ENCODE measurements around the gene GFOD1. TPM values are rescaled to one million over a fixed set of nuclear protein-coding genes. Genes with fewer than 3 reads are reported as not detected.

Gene GFOD1
- total RNA-seq, 1 experiment from 2014 or later: 6.1 TPM

DNA sequence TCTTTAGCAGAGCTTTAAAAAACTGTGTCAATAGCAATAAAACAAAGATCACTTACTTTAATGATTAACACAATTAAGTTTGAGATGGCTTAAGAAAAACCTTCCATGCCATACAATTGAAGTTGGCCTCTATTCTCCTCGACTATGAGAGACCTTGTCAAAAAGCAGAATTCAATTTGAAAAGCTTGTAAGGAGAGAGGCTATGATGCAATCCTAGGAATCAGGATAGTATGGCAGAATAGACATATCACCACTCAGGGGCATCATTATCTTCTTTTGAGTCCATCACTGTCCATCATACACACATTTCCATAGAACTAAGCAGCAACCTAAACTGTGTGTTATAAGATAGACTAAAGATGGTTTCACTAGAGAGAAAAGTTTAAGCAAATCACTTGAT, 176.2 kb downstream of the GFOD1 start:
- Mint-ChIP-seq H3K4me3 (no peak overlapping the region), H3K9me3 (no peaks in the 10 kb centered on the region), H3K27ac (no peak overlapping the region), H3K4me1 (no peaks in the 10 kb centered on the region), H3K27me3 (ENCODE audit: low read depth) (no peaks in the 10 kb centered on the region), H3K36me3 (ENCODE audit: insufficient read depth in 1 of 3, low read depth in 3 of 3) (peaks cover 9 to 65% (median 38%) of the 10 kb centered on the region in 3 experiments; a peak in 6 of 7 replicates)
- no peak overlapping the region for H2BK5ac ChIP-seq (ENCODE audit: insufficient read length, low read length)
- no peak overlapping the region for H3K9ac ChIP-seq (ENCODE audit: extremely low read depth, insufficient read length, low read length)
- no peak overlapping the region for H3K23ac ChIP-seq (ENCODE audit: insufficient read length, low read depth, low read length)
- H4K5ac ChIP-seq (ENCODE audit: insufficient read length, low read depth, low read length): no peak overlapping the region
- H3K79me1 ChIP-seq (ENCODE audit: insufficient read depth, low read depth, low read length, poor library complexity, severe bottlenecking): no peaks in the 10 kb centered on the region
- H3T11ph ChIP-seq (ENCODE audit: low read length): no peak overlapping the region
- H3K79me2 ChIP-seq (ENCODE audit: insufficient read depth, low read length): no peaks in the 10 kb centered on the region
- H2BK15ac ChIP-seq (ENCODE audit: low read depth, low read length): no peak overlapping the region
- H2BK20ac ChIP-seq (ENCODE audit: low read depth, low read length, poor library complexity, severe bottlenecking): no peak overlapping the region
- no peaks in the 10 kb centered on the region for H4K20me1 ChIP-seq (ENCODE audit: control insufficient read depth, insufficient read depth, insufficient read length)
- no peaks in the 10 kb centered on the region for H3K9me3 ChIP-seq (ENCODE audit: control insufficient read depth, low read depth, low read length)
- no CpG with 5 or more reads among the region's 1 CpG for WGBS (ENCODE audit: extremely low coverage, insufficient read length, low lambda C conversion rate)
- H3K23me2 ChIP-seq (ENCODE audit: insufficient read length, low read depth, low read length, poor library complexity, severe bottlenecking): no peaks in the 10 kb centered on the region
- no peak overlapping the region for H4K91ac ChIP-seq (ENCODE audit: insufficient read length, low read depth, low read length)
- H3K4ac ChIP-seq (ENCODE audit: low read depth, low read length): no peak overlapping the region
- H2AFZ ChIP-seq (ENCODE audit: low read length): no peak overlapping the region
- H3K18ac ChIP-seq (ENCODE audit: insufficient read length, low read depth, low read length): no peak overlapping the region
- DNase-seq: no peak
- no peaks in the 10 kb centered on the region for H3K4me1 ChIP-seq (ENCODE audit: insufficient read depth, low read length)
- TF ChIP-seq, protein P1, sequence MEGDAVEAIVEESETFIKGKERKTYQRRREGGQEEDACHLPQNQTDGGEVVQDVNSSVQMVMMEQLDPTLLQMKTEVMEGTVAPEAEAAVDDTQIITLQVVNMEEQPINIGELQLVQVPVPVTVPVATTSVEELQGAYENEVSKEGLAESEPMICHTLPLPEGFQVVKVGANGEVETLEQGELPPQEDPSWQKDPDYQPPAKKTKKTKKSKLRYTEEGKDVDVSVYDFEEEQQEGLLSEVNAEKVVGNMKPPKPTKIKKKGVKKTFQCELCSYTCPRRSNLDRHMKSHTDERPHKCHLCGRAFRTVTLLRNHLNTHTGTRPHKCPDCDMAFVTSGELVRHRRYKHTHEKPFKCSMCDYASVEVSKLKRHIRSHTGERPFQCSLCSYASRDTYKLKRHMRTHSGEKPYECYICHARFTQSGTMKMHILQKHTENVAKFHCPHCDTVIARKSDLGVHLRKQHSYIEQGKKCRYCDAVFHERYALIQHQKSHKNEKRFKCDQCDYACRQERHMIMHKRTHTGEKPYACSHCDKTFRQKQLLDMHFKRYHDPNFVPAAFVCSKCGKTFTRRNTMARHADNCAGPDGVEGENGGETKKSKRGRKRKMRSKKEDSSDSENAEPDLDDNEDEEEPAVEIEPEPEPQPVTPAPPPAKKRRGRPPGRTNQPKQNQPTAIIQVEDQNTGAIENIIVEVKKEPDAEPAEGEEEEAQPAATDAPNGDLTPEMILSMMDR (conservative IDR thresholded peaks at IDR 0.05): no peak
- no peak overlapping the region for H2BK12ac ChIP-seq (ENCODE audit: insufficient read length, low read depth, low read length)
- no peaks in the 10 kb centered on the region for H3K27me3 ChIP-seq (ENCODE audit: insufficient read depth, low read length)
- H3K56ac ChIP-seq (ENCODE audit: insufficient read length, low read depth, low read length): no peak overlapping the region
- H3K14ac ChIP-seq (ENCODE audit: insufficient read depth, low read length): no peak overlapping the region
- H4K8ac ChIP-seq (replicated peaks; ENCODE audit: insufficient read length, low read depth, low read length): no peak overlapping the region
- H2BK120ac ChIP-seq (ENCODE audit: low read depth, low read length, poor library complexity, severe bottlenecking): no peak overlapping the region
- H2AK5ac ChIP-seq (ENCODE audit: insufficient read length, low read length): no peak overlapping the region
- no peak overlapping the region for H3K4me2 ChIP-seq (ENCODE audit: insufficient read depth, insufficient read length, low read length)
- H3K27ac ChIP-seq (ENCODE audit: insufficient read length, low read depth, low read length): no peak overlapping the region
